A673 (cell line): ENCODE measurements around the gene IGFBP3.

Experiments used
- CTCF ChIP-seq: fragments of 300-800, 200-600 bp; sonication (generic); conservative IDR thresholded peaks from 2 replicates; pipeline ENCODE4 v1.5.1; 2017; ENCODE audit warnings: low read depth, mild to moderate bottlenecking, antibody characterized with exemption, low read length, moderate library complexity, mixed read lengths
- EZH2 ChIP-seq: fragments of 200-600 bp; sonication (generic); IDR thresholded peaks from 2 replicates; pipeline ENCODE4 v1.6.1; 2017; ENCODE audit warnings: borderline replicate concordance, low read depth, mild to moderate bottlenecking, mixed read lengths, antibody characterized with exemption, low read length; ENCODE audit not compliant: poor library complexity, severe bottlenecking

- no peak for TF ChIP-seq CTCF
- no peak for TF ChIP-seq EZH2
These were observed 6.6 kb upstream of the IGFBP3 start for GRCh38 chr7:45927721-45928120.
